Measurements from ENCODE around the gene FMN2.

FMN2 gene

GRCh38 chr1:240201931-240202330, 110.2 kb downstream of the FMN2 start:
- no peak for DNase-seq

GRCh38 chr1:240207073-240207709, 115.5 kb downstream of the FMN2 start:
- DNase-seq = no peak

GRCh38 chr1:240210026-240210425, 118.3 kb downstream of the FMN2 start:
- DNase-seq = no peak

- no peak for DNase-seq
Observed at GRCh38 chr1:240212556-240212955, 120.9 kb downstream of the FMN2 start.

- no peak for DNase-seq
Observed at GRCh38 chr1:240217403-240217802, 125.7 kb downstream of the FMN2 start.

- no peak for DNase-seq
Observed at GRCh38 chr1:240219104-240219503, 127.4 kb downstream of the FMN2 start.

- no peak for DNase-seq
Observed at GRCh38 chr1:240226102-240226501, 134.4 kb downstream of the FMN2 start.

GRCh38 chr1:240230816-240231215, 139.1 kb downstream of the FMN2 start:
- no peak for DNase-seq

- DNase-seq = no peak
Observed at GRCh38 chr1:240232530-240232929, 140.8 kb downstream of the FMN2 start.

GRCh38 chr1:240234485-240235210, 143.0 kb downstream of the FMN2 start:
- DNase-seq = no peak

GRCh38 chr1:240235521-240236288, 144.0 kb downstream of the FMN2 start:
- no peak for DNase-seq

GRCh38 chr1:240237305-240237721, 145.6 kb downstream of the FMN2 start:
- DNase-seq = no peak

GRCh38 chr1:240239309-240239708, 147.6 kb downstream of the FMN2 start:
- DNase-seq = no peak

GRCh38 chr1:240241278-240241677, 149.6 kb downstream of the FMN2 start:
- no peak for DNase-seq

- no peak for DNase-seq
Observed at GRCh38 chr1:240242601-240243144, 151.0 kb downstream of the FMN2 start.

- DNase-seq = no peak
Observed at GRCh38 chr1:240244968-240245628, 153.4 kb downstream of the FMN2 start.

- DNase-seq = no peak
Observed at GRCh38 chr1:240245629-240246020, 153.9 kb downstream of the FMN2 start.

- DNase-seq = no peak
Observed at GRCh38 chr1:240247899-240248298, 156.2 kb downstream of the FMN2 start.

GRCh38 chr1:240254006-240254405, 162.3 kb downstream of the FMN2 start:
- no peak for DNase-seq

- DNase-seq = no peak
Observed at GRCh38 chr1:240254778-240255291, 163.2 kb downstream of the FMN2 start.

- DNase-seq = no peak
Observed at GRCh38 chr1:240255922-240256321, 164.2 kb downstream of the FMN2 start.

GRCh38 chr1:240256836-240257503, 165.3 kb downstream of the FMN2 start:
- no peak for DNase-seq

All from right hindlimb (tissue), 1 donor.